Measurements from ENCODE around the gene SLC12A3.
A peak's percentile ranks its signal among the peaks of the same experiment; 100 is the strongest.
"Not testable (repeated sequence)": the region's sequence is repeated elsewhere in the genome, so short reads cannot be mapped to it uniquely, and the experiment has no call there.

Gene SLC12A3

GRCh38 chr16:56929639-56930038 is 64.6 kb downstream of the SLC12A3 start:
- DNase-seq: no peak

DNA sequence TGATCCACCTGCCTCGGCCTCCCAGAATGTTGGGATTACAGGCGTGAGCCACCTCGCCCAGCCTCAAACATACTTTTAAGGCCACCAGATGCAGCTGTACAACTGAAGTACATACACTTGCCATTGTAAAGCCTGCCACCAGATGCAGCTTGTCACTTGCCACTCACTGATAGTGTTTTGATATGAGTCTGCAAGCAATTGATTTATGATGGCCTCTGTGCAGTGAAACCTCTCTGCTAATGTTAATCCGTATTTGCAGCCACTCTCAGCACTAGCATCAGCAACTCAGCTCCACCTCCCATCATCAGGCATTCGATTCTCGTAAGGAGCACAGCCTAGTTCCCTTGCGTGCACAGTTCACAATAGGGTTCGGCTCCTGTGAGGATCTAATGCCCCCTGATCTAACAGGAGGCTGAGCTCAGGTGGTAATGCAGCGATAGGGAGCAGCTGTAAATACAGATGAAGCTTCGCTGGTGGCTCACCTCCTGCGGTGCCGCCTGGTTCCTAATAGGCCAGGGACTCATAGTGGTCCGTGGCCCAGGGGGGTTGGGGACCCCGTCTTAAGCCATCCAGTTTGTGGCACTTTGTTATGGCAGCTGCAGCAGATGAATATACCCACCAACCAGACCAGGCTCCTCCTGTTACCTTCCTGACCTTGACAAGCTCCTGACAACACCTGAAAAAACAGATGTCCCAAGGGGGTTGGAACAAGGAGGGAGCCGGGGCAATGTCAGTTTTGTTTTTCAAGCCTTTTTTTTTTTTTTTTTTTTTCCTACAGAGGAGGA is 65.7 kb downstream of the SLC12A3 start:
- no peak for DNase-seq

- DNase-seq: no peak
Observed at GRCh38 chr16:56931271-56931891, 66.4 kb downstream of the SLC12A3 start.

DNA sequence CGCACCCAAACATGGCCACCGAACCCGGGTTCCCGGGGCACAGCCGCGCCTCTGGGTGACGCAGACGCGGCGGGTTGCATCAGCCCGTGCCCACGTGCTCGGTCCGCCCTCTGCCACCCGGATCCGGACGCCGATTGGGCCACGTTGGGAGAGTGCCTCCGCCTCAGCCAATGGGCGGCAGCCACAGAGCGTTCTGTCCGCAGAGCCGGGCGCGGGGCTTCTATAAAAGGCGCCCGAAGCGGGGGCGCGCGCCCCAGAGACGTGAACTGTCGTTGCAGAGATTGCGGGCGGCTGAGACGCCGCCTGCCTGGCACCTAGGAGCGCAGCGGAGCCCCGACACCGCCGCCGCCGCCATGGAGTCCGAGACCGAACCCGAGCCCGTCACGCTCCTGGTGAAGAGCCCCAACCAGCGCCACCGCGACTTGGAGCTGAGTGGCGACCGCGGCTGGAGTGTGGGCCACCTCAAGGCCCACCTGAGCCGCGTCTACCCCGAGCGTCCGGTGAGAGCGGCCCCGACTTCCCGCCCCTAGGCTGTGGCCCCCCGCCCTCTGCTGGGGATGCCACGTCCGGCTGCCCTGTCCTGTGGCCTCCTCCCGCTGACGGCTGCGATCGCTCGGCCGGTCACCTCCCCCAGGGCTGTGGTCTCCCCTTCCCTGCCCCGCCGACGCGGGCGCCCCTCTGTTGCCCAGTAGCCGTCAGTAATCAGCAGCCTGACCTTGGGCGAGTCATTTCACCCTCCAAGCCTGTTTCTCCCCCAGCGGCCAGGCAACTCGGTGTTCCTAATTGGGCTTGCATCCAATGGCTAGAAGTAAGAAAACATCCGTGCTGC is 67.1 kb downstream of the SLC12A3 start, which contains the start of gene HERPUD1:
TSS of gene HERPUD1 (plus strand) at position 251 of the 829 bp plus-strand sequence. CDS start at position 354, 103 bp downstream.
- DNase-seq: peak; percentile 80 to 92

DNA sequence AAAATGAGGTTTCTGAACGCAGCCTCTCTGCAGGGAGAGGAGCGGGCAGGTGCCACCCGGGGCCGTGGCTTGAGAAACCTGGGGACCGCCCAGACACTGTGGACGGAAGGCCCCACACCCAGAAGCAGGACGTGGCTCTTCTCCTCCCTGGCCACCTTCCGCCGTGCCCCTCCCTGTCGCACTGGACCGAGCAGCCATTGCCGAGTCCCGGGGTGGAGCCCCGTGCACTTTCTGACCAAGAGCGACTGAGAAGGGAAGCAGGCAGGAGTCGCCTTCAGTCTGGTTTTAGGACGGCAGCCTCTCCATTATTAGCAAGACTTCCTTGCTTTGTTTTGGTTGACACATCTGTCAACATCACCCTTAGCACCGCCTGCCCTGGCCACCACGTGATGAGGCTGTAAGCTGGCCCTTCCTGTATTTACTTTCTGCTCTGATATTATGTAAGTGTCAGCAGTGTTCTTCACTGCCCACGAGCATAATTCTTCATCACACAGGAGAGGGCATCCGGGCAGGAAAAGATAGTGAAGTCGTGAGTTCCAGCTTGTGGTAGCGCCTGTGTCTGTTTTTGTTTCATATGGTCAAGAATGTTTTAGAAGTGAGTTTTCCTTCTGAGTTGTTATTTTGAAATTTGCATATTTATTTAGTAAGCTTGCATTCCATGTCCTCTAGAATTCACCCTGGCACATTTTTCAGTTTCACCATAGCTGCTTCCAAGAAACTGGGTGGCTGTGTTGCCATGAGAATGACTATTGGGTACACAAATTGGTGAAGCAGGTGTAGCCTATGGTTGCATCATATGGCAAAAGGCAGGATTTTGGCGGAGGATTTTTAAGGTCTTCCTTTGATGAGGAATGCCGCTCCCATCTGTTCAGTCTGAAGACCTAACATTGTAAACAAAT is 68.0 kb downstream of the SLC12A3 start:
- DNase-seq: peak; percentile 11 to 69

DNA sequence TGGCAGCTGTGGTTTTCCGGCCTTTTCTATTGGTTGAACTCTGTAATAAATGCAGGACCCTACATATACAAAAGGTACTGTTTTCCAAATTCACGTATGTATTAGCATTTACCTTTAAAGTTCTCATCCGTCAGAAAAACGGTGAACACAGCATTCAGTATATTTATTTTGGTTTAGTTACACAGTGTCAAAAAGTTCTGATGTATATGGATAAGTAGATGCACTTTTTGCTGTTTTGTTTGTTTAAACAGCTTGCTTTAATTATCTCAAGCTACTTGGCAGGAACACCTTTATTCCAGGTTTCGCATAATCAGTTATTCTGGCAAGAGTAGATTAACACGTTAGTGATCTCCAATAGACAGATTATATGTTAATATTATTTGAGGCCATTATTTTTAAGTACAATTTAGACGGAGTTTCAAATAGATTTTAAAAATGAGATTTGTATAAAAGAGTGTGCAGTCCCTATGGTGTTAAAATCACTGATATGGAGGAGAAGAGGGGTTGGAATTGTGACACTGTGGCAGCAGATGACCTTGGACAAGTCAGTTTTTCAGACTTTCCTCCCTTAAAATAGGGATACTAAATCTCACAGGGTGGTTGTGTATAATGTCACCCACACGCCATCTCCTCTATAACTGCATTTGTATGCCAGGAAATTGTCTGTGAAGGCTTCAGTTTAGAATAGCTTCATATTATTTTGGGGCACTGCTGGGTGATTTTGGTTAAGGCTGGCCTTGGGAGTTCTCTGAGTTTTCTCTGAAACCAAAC is 69.0 kb downstream of the SLC12A3 start:
- no peak for DNase-seq

DNA sequence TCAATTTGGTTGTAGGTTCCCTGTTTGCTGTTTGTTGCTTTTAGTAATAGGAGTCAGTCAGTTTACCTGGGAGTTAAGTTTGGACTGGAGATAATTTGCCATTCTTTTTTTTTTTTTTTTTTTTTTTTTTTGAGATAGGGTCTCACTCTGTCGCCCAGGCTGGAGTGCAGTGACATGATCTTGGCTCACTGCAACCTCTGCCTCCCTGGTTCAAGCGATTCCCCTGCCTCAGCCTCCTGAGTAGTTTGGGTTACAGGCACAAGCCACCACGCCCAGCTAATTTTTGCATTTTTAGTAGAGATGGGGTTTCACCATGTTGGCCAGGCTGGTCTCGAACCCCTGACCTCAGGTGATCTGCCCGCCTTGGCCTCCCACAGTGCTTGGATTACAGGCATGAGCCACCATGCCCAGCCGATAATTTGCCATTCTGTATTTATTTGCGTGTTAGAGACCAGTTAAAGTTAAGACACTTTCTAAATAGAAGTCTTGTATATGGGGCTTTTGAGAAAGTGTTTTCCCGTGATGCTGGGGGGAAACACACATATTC is 69.7 kb downstream of the SLC12A3 start:
- not testable (repeated sequence) for DNase-seq

DNA sequence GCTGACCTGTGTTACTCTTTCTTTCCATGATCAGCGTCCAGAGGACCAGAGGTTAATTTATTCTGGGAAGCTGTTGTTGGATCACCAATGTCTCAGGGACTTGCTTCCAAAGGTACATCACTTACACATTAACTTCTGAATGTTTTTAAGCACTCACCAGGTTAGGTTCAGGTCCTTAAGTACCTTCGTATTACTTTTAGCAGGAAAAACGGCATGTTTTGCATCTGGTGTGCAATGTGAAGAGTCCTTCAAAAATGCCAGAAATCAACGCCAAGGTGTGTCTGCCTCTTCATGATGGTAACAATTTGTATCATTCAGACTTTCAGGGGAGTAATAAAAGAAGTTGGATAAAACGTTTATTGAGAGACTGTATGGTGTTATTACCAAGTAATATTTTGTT is 70.2 kb downstream of the SLC12A3 start:
- DNase-seq: no peak

DNA sequence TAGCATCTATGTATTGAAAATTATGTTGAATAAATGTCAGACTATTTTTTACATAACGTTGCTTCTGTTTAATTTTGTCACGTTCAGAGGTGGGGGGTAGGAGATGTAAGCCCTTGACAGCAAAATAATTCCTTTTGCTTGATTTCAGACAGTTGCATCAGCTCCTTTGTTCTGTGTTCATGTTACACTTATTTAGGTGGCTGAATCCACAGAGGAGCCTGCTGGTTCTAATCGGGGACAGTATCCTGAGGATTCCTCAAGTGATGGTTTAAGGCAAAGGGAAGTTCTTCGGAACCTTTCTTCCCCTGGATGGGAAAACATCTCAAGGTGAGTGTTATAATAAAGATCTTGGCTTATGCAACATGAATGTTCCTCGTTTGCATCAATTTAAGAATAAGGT is 71.5 kb downstream of the SLC12A3 start:
- DNase-seq: no peak

GRCh38 chr16:56936950-56937349 is 71.9 kb downstream of the SLC12A3 start:
- DNase-seq: no peak

DNA sequence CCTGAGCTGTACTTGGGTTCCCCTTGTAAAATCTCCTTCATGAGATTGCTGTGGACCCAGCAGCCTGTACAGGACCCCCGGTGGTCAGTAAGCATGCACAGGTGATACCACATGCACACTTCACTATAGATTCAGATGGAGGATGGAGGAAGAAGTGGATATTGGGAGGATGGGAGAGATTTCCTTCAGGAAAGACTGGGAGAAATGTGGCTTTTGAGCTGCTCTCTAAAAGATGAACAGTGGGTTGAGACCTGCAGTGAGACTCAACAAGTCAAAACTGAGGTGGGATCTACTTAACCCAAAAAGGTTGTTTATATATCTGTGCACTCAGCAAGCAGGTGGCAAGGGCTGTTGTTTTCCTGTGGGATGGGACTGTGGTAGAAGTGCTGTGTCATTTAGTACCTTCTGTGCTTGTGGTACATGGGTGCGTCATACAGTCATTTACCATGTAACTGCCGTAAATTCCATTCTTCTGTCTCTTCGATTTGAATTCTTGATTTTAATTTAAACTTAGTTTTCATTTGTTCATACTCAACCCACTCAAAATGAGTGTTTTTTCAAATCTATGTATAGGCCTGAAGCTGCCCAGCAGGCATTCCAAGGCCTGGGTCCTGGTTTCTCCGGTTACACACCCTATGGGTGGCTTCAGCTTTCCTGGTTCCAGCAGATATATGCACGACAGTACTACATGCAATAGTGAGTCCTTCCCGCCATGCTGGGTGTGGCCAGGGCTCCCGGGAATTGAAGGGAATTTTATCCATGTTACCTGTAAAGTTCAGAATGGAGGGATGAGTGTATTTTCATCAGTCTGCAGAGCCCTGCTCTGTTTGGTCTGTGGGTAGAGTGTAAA is 73.9 kb downstream of the SLC12A3 start:
- no peak for DNase-seq

- DNase-seq: no peak
Observed at GRCh38 chr16:56939801-56940200, 74.8 kb downstream of the SLC12A3 start.

DNA sequence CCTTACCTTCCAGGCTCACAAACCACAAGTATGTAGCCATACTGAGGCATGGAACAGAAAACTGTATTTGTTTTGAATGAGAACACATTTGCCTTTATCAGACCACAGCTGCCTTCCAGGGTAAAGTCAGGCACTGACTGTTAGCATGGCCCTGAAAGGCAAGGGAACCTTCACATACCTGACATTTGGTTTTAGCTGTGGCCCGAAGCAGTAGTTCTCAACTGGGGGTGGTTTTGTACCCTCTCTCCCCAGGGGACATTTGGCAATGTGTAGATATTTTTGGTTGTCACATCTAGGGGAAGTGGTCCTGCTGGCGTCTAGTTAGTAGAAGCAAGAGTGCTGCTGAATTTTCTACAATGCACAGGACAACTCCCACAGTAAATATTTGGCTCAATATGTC is 76.1 kb downstream of the SLC12A3 start:
- DNase-seq: no peak

- no peak for DNase-seq
Observed at GRCh38 chr16:56941856-56942331, 76.9 kb downstream of the SLC12A3 start.

- no peak for DNase-seq
Observed at GRCh38 chr16:56943761-56944375, 78.9 kb downstream of the SLC12A3 start.

DNA sequence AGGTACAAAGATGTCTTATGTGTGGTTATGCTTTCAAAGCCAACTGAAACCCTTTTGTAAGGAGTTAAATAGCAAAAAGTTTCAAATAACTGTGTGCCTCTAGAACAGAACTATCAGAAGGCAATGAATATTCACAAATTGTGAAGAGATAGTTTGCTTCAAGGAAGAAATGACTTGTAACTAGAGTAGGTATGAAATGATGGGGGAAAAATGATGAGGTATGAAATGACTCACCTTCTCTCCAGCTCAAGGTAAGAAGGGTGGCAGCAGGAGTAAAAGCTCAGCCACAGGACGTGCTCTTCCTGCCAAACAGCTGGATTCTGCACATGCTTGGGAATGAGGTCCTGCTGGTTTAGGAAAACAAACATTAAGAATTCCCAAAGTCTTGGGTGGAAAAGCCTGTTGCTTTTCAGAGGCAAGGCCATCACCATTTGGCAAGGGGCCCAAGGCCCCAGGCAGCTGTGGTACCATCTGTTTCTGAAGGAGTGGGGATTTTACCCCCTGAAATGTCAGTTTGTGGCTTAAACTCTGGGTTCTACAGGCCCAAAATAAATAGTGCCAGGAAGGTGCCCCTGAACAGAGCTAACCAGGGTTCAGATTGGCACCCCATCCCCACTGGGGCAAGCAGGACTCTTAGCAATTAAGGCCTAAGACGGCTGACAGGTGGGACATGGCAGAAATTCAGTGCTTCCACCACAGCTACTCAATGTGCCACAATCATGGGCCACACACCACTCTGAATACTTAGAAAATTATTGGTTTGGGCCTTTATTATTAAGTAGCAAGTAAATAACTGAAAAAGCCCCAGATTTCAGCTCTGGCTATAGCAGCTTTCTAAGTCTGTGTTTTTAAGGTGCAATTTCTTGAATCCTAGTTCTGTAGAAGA is 80.2 kb downstream of the SLC12A3 start:
- DNase-seq: no peak

- no peak for DNase-seq
Observed at GRCh38 chr16:56945847-56946527, 81.0 kb downstream of the SLC12A3 start.
